H9 (cell line): ENCODE data around the gene PDE3B. TPM values are rescaled to one million over a fixed set of nuclear protein-coding genes. Genes with fewer than 3 reads are reported as not detected.

ENCODE experiments used
- DNase-seq: peaks from one replicate; pipeline ENCODE4 v3.0.0-alpha.2; 2017
- H2AFZ ChIP-seq: one replicate; pipeline ENCODE4 v1.6.1; 2013; ENCODE audit warnings: mild to moderate bottlenecking, low read length, control low read depth, moderate library complexity
- H2AK5ac ChIP-seq: 2 replicates; pipeline ENCODE4 v1.6.1; 2013; ENCODE audit warnings: low read length, control low read depth, mixed read lengths; ENCODE audit not compliant: insufficient read length
- H2BK120ac ChIP-seq: one replicate; pipeline ENCODE4 v1.6.1; 2013; ENCODE audit warnings: low read depth, mild to moderate bottlenecking, low read length, control low read depth, inconsistent platforms; ENCODE audit not compliant: poor library complexity, severe bottlenecking
- H2BK12ac ChIP-seq: 2 replicates; pipeline ENCODE4 v1.6.1; 2013; ENCODE audit warnings: low read length, control low read depth, mixed read lengths, low read depth; ENCODE audit not compliant: insufficient read length
- H2BK15ac ChIP-seq: 2 replicates; pipeline ENCODE4 v1.6.1; 2013; ENCODE audit warnings: low read depth, low read length, control low read depth
- H2BK20ac ChIP-seq: one replicate; pipeline ENCODE4 v1.6.1; 2013; ENCODE audit warnings: low read depth, mild to moderate bottlenecking, low read length, control low read depth, inconsistent platforms; ENCODE audit not compliant: poor library complexity, severe bottlenecking
- H2BK5ac ChIP-seq: 2 replicates; pipeline ENCODE4 v1.6.1; 2013; ENCODE audit warnings: low read length, control low read depth, mixed read lengths; ENCODE audit not compliant: insufficient read length
- H3K14ac ChIP-seq: 2 replicates; pipeline ENCODE4 v1.6.1; 2013; ENCODE audit warnings: low read length, control low read depth; ENCODE audit not compliant: insufficient read depth
- H3K18ac ChIP-seq: 2 replicates; pipeline ENCODE4 v1.6.1; 2013; ENCODE audit warnings: low read depth, mild to moderate bottlenecking, mixed read lengths, low read length, control low read depth; ENCODE audit not compliant: insufficient read length
- H3K23ac ChIP-seq: 2 replicates; pipeline ENCODE4 v1.6.1; 2013; ENCODE audit warnings: low read length, control low read depth, mixed read lengths, low read depth; ENCODE audit not compliant: insufficient read length
- H3K23me2 ChIP-seq: 2 replicates; pipeline ENCODE4 v1.6.1; 2013; ENCODE audit warnings: low read depth, mild to moderate bottlenecking, mixed read lengths, low read length, control low read depth; ENCODE audit not compliant: insufficient read length, poor library complexity, severe bottlenecking
- H3K27ac ChIP-seq: 2 replicates; pipeline ENCODE4 v1.5.1; 2013; ENCODE audit warnings: low read length, control low read depth, mixed read lengths, low read depth; ENCODE audit not compliant: insufficient read length
- H3K27me3 ChIP-seq: 2 replicates; pipeline ENCODE4 v1.6.1; 2013; ENCODE audit warnings: low read length, control low read depth, inconsistent platforms; ENCODE audit not compliant: insufficient read depth
- H3K4ac ChIP-seq: 2 replicates; pipeline ENCODE4 v1.6.1; 2013; ENCODE audit warnings: low read depth, mild to moderate bottlenecking, control low read depth, inconsistent platforms, low read length, moderate library complexity
- H3K4me1 ChIP-seq: 2 replicates; pipeline ENCODE4 v1.6.1; 2013; ENCODE audit warnings: low read length, control low read depth, inconsistent platforms; ENCODE audit not compliant: insufficient read depth
- H3K4me2 ChIP-seq: 2 replicates; pipeline ENCODE4 v1.6.1; 2013; ENCODE audit warnings: low read length, control low read depth, mixed read lengths; ENCODE audit not compliant: insufficient read length, insufficient read depth
- H3K56ac ChIP-seq: 2 replicates; pipeline ENCODE4 v1.6.1; 2013; ENCODE audit warnings: low read depth, mild to moderate bottlenecking, mixed read lengths, low read length, control low read depth; ENCODE audit not compliant: insufficient read length
- H3K79me1 ChIP-seq: 2 replicates; pipeline ENCODE4 v1.6.1; 2013; ENCODE audit warnings: low read depth, mild to moderate bottlenecking, moderate library complexity, low read length, control low read depth, inconsistent platforms; ENCODE audit not compliant: insufficient read depth, poor library complexity, severe bottlenecking
- H3K79me2 ChIP-seq: 2 replicates; pipeline ENCODE4 v1.6.1; 2013; ENCODE audit warnings: low read length, control low read depth, inconsistent platforms; ENCODE audit not compliant: insufficient read depth
- H3K9ac ChIP-seq: 2 replicates; pipeline ENCODE4 v1.6.1; 2013; ENCODE audit warnings: low read length, control low read depth, mixed read lengths; ENCODE audit not compliant: insufficient read length; ENCODE audit errors: extremely low read depth
- H3K9me3 ChIP-seq: one replicate; pipeline ENCODE4 v1.6.1; 2013; ENCODE audit warnings: low read depth, low read length, inconsistent platforms; ENCODE audit not compliant: control insufficient read depth
- H3T11ph ChIP-seq: one replicate; pipeline ENCODE4 v1.6.1; 2013; ENCODE audit warnings: mild to moderate bottlenecking, low read length, control low read depth, inconsistent platforms
- H4K20me1 ChIP-seq: one replicate; pipeline ENCODE4 v1.6.1; 2013; ENCODE audit not compliant: control insufficient read depth, insufficient read length, insufficient read depth
- H4K5ac ChIP-seq: 2 replicates; pipeline ENCODE4 v1.6.1; 2013; ENCODE audit warnings: low read depth, mild to moderate bottlenecking, mixed read lengths, low read length, control low read depth; ENCODE audit not compliant: insufficient read length
- H4K8ac ChIP-seq: replicated peaks from 2 replicates; pipeline ENCODE4 v1.6.1; 2013; ENCODE audit warnings: low read length, control low read depth, mixed read lengths, low read depth; ENCODE audit not compliant: insufficient read length
- H4K91ac ChIP-seq: 2 replicates; pipeline ENCODE4 v1.6.1; 2013; ENCODE audit warnings: low read depth, mild to moderate bottlenecking, moderate library complexity, mixed read lengths, low read length, control low read depth; ENCODE audit not compliant: insufficient read length
- H3K27ac Mint-ChIP-seq, 3 experiments: 2 replicates in 2 of 3; 3 replicates in 1 of 3; pipeline ENCODE4 v1.8.0; 2020 to 2021; ENCODE audit warnings: mixed read lengths in 3 of 3, mild to moderate bottlenecking in 1 of 3, moderate library complexity in 1 of 3
- H3K27me3 Mint-ChIP-seq: 2 replicates; pipeline ENCODE4 v1.8.0; 2021; ENCODE audit warnings: low read depth, mild to moderate bottlenecking, moderate library complexity, mixed read lengths
- H3K36me3 Mint-ChIP-seq, 3 experiments: 2 replicates in 2 of 3; 3 replicates in 1 of 3; pipeline ENCODE4 v1.8.0; 2020 to 2021; ENCODE audit warnings: low read depth in 3 of 3, mixed read lengths in 3 of 3; ENCODE audit not compliant: insufficient read depth in 1 of 3
- H3K4me1 Mint-ChIP-seq, 2 experiments: 2 replicates each; pipeline ENCODE4 v1.8.0; 2020; ENCODE audit warnings: mixed read lengths in 2 of 2
- H3K4me3 Mint-ChIP-seq, 2 experiments: 2 replicates in 1 of 2; 3 replicates in 1 of 2; pipeline ENCODE4 v1.8.0; 2020 to 2021; ENCODE audit warnings: mild to moderate bottlenecking in 2 of 2, mixed read lengths in 2 of 2, moderate library complexity in 1 of 2
- H3K9me3 Mint-ChIP-seq, 2 experiments: 2 replicates in 1 of 2; 3 replicates in 1 of 2; pipeline ENCODE4 v1.8.0; 2020; ENCODE audit warnings: mild to moderate bottlenecking in 2 of 2, mixed read lengths in 2 of 2, moderate library complexity in 1 of 2
- CTCF ChIP-seq: fragments of 200-600 bp; sonication (generic); conservative IDR thresholded peaks from 3 replicates; pipeline ENCODE4 v1.8.0; 2021; ENCODE audit warnings: antibody characterized with exemption, mild to moderate bottlenecking
- WGBS: extraction: QIAGEN DNeasy Blood & Tissue Kit; methylation state at CpG from one replicate; pipeline ENCODE4 v1.1.7; 2013; ENCODE audit warnings: missing lambda C conversion rate, low lambda C conversion rate, mixed read lengths; ENCODE audit not compliant: insufficient read length; ENCODE audit errors: extremely low coverage; 5-methylcytosine and 5-hydroxymethylcytosine counted together
- total RNA-seq: library from RNA; stranded (reverse); gene quantifications from 2 replicates; pipeline ENCODE4 v1.2.1, GENCODE V29; 2021

The PDE3B gene
- total RNA-seq, 1 experiment from 2014 or later: 6.6 TPM

GRCh38 chr11:14764579-14765527 is 121.2 kb downstream of the PDE3B start:
- Histone ChIP-seq H3K4me2 (no peak overlapping the region), H3K4me1 (no peaks in the 10 kb centered on the region), H3K14ac (no peak overlapping the region), H4K20me1 (no peaks in the 10 kb centered on the region), H2AFZ (no peak overlapping the region), H2BK12ac (no peak overlapping the region), H3T11ph (no peak overlapping the region), H2BK15ac (no peak overlapping the region), H2BK120ac (no peak overlapping the region), H2BK5ac (no peak overlapping the region), H3K4ac (no peak overlapping the region), H3K27ac (no peak overlapping the region), H4K8ac (no peak overlapping the region), H3K27me3 (no peaks in the 10 kb centered on the region), H4K5ac (no peak overlapping the region), H3K9me3 (no peaks in the 10 kb centered on the region), H4K91ac (no peak overlapping the region), H2AK5ac (no peak overlapping the region), H3K79me1 (no peaks in the 10 kb centered on the region), H3K23ac (no peak overlapping the region), H3K18ac (no peak overlapping the region), H3K9ac (no peak overlapping the region), H3K56ac (no peak overlapping the region), H3K79me2 (no peaks in the 10 kb centered on the region), H2BK20ac (no peak overlapping the region), H3K23me2 (no peaks in the 10 kb centered on the region)
- no peak for DNase-seq
- no CpG with 5 or more reads among the region's 6 CpGs for WGBS
- H3K4me1 Mint-ChIP-seq: no peaks in the 10 kb centered on the region
- no peak overlapping the region for H3K27ac Mint-ChIP-seq
- H3K9me3 Mint-ChIP-seq: no peaks in the 10 kb centered on the region
- no peak overlapping the region for H3K4me3 Mint-ChIP-seq
- H3K27me3 Mint-ChIP-seq: no peaks in the 10 kb centered on the region
- TF ChIP-seq CTCF: no peak
- no peaks in the 10 kb centered on the region for H3K36me3 Mint-ChIP-seq
